Measurements from ENCODE around the gene BORA. TPM values are rescaled to one million over a fixed set of nuclear protein-coding genes. Genes with fewer than 3 reads are reported as not detected.

BORA gene
- total and polyA plus RNA-seq, 2 of the 13 experiments (the other 11 are each of a cell fraction or from before 2014, with no cell fraction given), result 4.0 to 17.4 TPM

- TF ChIP-seq NFRKB (IDR thresholded peaks at IDR 0.05), result no peak
- TF ChIP-seq POLR2A (IDR thresholded peaks at IDR 0.05; ENCODE audit: insufficient read depth in 1 of 2, low read depth in 2 of 2, low read length in 2 of 2), result peak; percentile 69 to 78
- TF ChIP-seq, protein P1, sequence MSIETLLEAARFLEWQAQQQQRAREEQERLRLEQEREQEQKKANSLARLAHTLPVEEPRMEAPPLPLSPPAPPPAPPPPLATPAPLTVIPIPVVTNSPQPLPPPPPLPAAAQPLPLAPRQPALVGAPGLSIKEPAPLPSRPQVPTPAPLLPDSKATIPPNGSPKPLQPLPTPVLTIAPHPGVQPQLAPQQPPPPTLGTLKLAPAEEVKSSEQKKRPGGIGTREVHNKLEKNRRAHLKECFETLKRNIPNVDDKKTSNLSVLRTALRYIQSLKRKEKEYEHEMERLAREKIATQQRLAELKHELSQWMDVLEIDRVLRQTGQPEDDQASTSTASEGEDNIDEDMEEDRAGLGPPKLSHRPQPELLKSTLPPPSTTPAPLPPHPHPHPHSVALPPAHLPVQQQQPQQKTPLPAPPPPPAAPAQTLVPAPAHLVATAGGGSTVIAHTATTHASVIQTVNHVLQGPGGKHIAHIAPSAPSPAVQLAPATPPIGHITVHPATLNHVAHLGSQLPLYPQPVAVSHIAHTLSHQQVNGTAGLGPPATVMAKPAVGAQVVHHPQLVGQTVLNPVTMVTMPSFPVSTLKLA (IDR thresholded peaks at IDR 0.05), result peak; percentile 90
- TF ChIP-seq, protein P2, sequence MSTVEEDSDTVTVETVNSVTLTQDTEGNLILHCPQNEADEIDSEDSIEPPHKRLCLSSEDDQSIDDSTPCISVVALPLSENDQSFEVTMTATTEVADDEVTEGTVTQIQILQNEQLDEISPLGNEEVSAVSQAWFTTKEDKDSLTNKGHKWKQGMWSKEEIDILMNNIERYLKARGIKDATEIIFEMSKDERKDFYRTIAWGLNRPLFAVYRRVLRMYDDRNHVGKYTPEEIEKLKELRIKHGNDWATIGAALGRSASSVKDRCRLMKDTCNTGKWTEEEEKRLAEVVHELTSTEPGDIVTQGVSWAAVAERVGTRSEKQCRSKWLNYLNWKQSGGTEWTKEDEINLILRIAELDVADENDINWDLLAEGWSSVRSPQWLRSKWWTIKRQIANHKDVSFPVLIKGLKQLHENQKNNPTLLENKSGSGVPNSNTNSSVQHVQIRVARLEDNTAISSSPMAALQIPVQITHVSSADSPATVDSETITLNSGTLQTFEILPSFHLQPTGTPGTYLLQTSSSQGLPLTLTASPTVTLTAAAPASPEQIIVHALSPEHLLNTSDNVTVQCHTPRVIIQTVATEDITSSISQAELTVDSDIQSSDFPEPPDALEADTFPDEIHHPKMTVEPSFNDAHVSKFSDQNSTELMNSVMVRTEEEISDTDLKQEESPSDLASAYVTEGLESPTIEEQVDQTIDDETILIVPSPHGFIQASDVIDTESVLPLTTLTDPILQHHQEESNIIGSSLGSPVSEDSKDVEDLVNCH (CRISPR knock-in tag; IDR thresholded peaks at IDR 0.05), result no peak
- TF ChIP-seq, protein P3, sequence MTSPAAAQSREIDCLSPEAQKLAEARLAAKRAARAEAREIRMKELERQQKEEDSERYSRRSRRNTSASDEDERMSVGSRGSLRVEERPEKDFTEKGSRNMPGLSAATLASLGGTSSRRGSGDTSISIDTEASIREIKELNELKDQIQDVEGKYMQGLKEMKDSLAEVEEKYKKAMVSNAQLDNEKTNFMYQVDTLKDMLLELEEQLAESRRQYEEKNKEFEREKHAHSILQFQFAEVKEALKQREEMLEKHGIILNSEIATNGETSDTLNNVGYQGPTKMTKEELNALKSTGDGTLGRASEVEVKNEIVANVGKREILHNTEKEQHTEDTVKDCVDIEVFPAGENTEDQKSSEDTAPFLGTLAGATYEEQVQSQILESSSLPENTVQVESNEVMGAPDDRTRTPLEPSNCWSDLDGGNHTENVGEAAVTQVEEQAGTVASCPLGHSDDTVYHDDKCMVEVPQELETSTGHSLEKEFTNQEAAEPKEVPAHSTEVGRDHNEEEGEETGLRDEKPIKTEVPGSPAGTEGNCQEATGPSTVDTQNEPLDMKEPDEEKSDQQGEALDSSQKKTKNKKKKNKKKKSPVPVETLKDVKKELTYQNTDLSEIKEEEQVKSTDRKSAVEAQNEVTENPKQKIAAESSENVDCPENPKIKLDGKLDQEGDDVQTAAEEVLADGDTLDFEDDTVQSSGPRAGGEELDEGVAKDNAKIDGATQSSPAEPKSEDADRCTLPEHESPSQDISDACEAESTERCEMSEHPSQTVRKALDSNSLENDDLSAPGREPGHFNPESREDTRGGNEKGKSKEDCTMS (CRISPR knock-in tag; conservative IDR thresholded peaks at IDR 0.05), result no peak
- TF ChIP-seq, protein P4, sequence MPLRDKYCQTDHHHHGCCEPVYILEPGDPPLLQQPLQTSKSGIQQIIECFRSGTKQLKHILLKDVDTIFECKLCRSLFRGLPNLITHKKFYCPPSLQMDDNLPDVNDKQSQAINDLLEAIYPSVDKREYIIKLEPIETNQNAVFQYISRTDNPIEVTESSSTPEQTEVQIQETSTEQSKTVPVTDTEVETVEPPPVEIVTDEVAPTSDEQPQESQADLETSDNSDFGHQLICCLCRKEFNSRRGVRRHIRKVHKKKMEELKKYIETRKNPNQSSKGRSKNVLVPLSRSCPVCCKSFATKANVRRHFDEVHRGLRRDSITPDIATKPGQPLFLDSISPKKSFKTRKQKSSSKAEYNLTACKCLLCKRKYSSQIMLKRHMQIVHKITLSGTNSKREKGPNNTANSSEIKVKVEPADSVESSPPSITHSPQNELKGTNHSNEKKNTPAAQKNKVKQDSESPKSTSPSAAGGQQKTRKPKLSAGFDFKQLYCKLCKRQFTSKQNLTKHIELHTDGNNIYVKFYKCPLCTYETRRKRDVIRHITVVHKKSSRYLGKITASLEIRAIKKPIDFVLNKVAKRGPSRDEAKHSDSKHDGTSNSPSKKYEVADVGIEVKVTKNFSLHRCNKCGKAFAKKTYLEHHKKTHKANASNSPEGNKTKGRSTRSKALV (CRISPR knock-in tag; IDR thresholded peaks at IDR 0.05), result peak; percentile 89
- TF ChIP-seq PHF8 (CRISPR knock-in tag; IDR thresholded peaks at IDR 0.05), result peak; percentile 88
- TF ChIP-seq ZNF646 (CRISPR knock-in tag; IDR thresholded peaks at IDR 0.05), result no peak
- TF ChIP-seq ZBTB43 (CRISPR knock-in tag; conservative IDR thresholded peaks at IDR 0.05), result 0 out of 2 replicates have a peak, but pooled peaks have one; percentile 29
- 0 out of 2 replicates have a peak, but pooled peaks have one; percentile 24 for TF ChIP-seq RBAK (CRISPR knock-in tag; IDR thresholded peaks at IDR 0.05)
- peak; percentile 100 for TF ChIP-seq CCDC6 (CRISPR knock-in tag; IDR thresholded peaks at IDR 0.05)
These were observed at the start of gene BORA, which contains the start of gene MZT1 (continued) for GRCh38 chr13:72727417-72728289.
